Smooth muscle cell (in vitro differentiated cells): ENCODE results near the gene BCAS3. TPM values are rescaled to one million over a fixed set of nuclear protein-coding genes. Genes with fewer than 3 reads are reported as not detected.

Source experiments
- DNase-seq: peaks from one replicate; lab custom pipeline; 2025; ENCODE audit not compliant: unreplicated experiment; lab: John Stamatoyannopoulos, UW
- H2AFZ ChIP-seq: fragments of 200-600 bp; sonication (generic); 2 replicates; pipeline ENCODE4 v1.6.0; 2016; ENCODE audit warnings: antibody characterized with exemption, low read depth, mild to moderate bottlenecking
- H3F3A ChIP-seq: fragments of 200-600 bp; sonication (generic); 2 replicates; pipeline ENCODE4 v1.6.0; 2017; ENCODE audit warnings: antibody characterized with exemption, low read depth
- H3K27ac ChIP-seq: fragments of 200-600 bp; sonication (generic); 2 replicates; pipeline ENCODE4 v1.5.1; 2016; ENCODE audit warnings: low read depth, mild to moderate bottlenecking
- H3K27me3 ChIP-seq: fragments of 200-600 bp; sonication (generic); 2 replicates; pipeline ENCODE4 v1.6.1; 2016; ENCODE audit warnings: low read depth, mild to moderate bottlenecking
- H3K36me3 ChIP-seq: fragments of 200-600 bp; sonication (generic); 2 replicates; pipeline ENCODE4 v1.5.1; 2016; ENCODE audit warnings: low read depth
- H3K4me1 ChIP-seq: fragments of 200-600 bp; sonication (generic); 2 replicates; pipeline ENCODE4 v1.5.1; 2016; ENCODE audit warnings: low read depth
- H3K4me2 ChIP-seq: fragments of 200-600 bp; sonication (generic); 2 replicates; pipeline ENCODE4 v1.6.0; 2016; ENCODE audit warnings: mild to moderate bottlenecking
- H3K4me3 ChIP-seq: fragments of 200-600 bp; sonication (generic); 2 replicates; pipeline ENCODE4 v1.5.1; 2016; ENCODE audit warnings: mild to moderate bottlenecking
- H3K79me2 ChIP-seq: fragments of 200-600 bp; sonication (generic); 2 replicates; pipeline ENCODE4 v1.6.0; 2016; ENCODE audit warnings: low read depth, mild to moderate bottlenecking
- H3K9ac ChIP-seq: fragments of 200-600 bp; sonication (generic); 2 replicates; pipeline ENCODE4 v1.6.0; 2016; ENCODE audit warnings: low read depth
- H3K9me3 ChIP-seq: fragments of 200-600 bp; sonication (generic); replicated peaks from 2 replicates; pipeline ENCODE4 v1.5.1; 2016; ENCODE audit warnings: low read depth
- H4K20me1 ChIP-seq: fragments of 200-600 bp; sonication (generic); 2 replicates; pipeline ENCODE4 v1.6.0; 2016; ENCODE audit warnings: low read depth
- WGBS: methylation state at CpG from one replicate; pipeline ENCODE4 v1.1.7; 2016; ENCODE audit warnings: low lambda C conversion rate; 5-methylcytosine and 5-hydroxymethylcytosine counted together
- polyA plus RNA-seq: library from polyadenylated mRNA; unstranded; fragments of >200 nt; fragmentation: Nextera tagmentation; extraction: Ambion mirVana; gene quantifications from 2 replicates; pipeline ENCODE4 v1.2.1, GENCODE V29; 2016
- total RNA-seq: library from RNA; depleted of rRNA; stranded (reverse); fragments of >200 nt; gene quantifications from 2 replicates; pipeline ENCODE4 v1.2.3, GENCODE V29; 2014
- TF ChIP-seq, protein P1 (sequence below): fragments of 200-600 bp; sonication (generic); IDR thresholded peaks from 2 replicates; pipeline ENCODE4 v1.5.1; 2017; ENCODE audit warnings: borderline replicate concordance, mild to moderate bottlenecking, antibody characterized with exemption; ENCODE audit not compliant: insufficient read depth, poor library complexity, severe bottlenecking

Gene BCAS3
- total and polyA plus RNA-seq, 2 experiments from 2014 or later = 17.2 to 54.5 TPM

- Histone ChIP-seq H3K79me2 (no peaks in the 10 kb centered on the region), H3K9me3 (no peaks in the 10 kb centered on the region), H2AFZ (no peak overlapping the region), H3K4me3 (no peak overlapping the region), H3K27ac (peak overlapping the region; percentile 72), H3K4me2 (peak overlapping the region; percentile 16), H3K4me1 (peaks cover 12% of the 10 kb centered on the region), H3K36me3 (no peaks in the 10 kb centered on the region), H3K27me3 (no peaks in the 10 kb centered on the region), H3K9ac (no peak overlapping the region), H3F3A (peaks cover 21% of the 10 kb centered on the region), H4K20me1 (no peaks in the 10 kb centered on the region)
- DNase-seq = no peak
- TF ChIP-seq, protein P1, sequence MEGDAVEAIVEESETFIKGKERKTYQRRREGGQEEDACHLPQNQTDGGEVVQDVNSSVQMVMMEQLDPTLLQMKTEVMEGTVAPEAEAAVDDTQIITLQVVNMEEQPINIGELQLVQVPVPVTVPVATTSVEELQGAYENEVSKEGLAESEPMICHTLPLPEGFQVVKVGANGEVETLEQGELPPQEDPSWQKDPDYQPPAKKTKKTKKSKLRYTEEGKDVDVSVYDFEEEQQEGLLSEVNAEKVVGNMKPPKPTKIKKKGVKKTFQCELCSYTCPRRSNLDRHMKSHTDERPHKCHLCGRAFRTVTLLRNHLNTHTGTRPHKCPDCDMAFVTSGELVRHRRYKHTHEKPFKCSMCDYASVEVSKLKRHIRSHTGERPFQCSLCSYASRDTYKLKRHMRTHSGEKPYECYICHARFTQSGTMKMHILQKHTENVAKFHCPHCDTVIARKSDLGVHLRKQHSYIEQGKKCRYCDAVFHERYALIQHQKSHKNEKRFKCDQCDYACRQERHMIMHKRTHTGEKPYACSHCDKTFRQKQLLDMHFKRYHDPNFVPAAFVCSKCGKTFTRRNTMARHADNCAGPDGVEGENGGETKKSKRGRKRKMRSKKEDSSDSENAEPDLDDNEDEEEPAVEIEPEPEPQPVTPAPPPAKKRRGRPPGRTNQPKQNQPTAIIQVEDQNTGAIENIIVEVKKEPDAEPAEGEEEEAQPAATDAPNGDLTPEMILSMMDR = no peak
Observed at GRCh38 chr17:61280338-61280737, 602.7 kb downstream of the BCAS3 start.

- Histone ChIP-seq H3K4me2 (peak overlapping the region; percentile 4), H3F3A (peaks cover 25% of the 10 kb centered on the region), H3K4me3 (no peak overlapping the region), H2AFZ (no peak overlapping the region), H3K79me2 (no peaks in the 10 kb centered on the region), H3K27ac (peak overlapping the region; percentile 72), H3K27me3 (no peaks in the 10 kb centered on the region), H3K4me1 (peaks cover 17% of the 10 kb centered on the region), H3K9me3 (no peaks in the 10 kb centered on the region), H4K20me1 (no peaks in the 10 kb centered on the region), H3K9ac (no peak overlapping the region), H3K36me3 (no peaks in the 10 kb centered on the region)
- no peak for DNase-seq
- TF ChIP-seq, protein P1 = no peak
- WGBS = 83% methylated on average over 3 of the region's 3 CpGs
Observed at GRCh38 chr17:61280851-61281250, 603.2 kb downstream of the BCAS3 start.

DNA sequence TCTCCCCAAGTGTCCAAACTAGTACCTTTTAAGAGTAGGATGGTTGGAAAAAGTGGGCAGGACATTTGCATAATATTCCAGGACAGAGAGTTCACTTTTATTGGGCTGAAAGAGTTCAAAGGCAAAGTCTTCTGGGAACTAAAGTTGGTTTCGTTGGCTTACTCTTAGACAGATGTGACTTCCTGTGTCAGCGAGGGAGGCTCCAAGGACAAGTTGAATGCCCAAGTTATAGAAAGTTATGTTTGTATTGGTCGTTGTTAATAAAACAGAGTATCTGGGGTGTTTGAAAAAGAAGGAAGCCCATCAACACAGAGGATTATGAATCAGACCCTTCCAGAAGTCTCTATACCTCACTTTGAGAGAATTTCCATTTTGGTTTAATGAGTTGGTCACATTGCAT, 604.7 kb downstream of the BCAS3 start:
- no peak overlapping the region for H3K4me3 ChIP-seq
- H3K36me3 ChIP-seq = no peaks in the 10 kb centered on the region
- no peaks in the 10 kb centered on the region for H3K9me3 ChIP-seq
- DNase-seq = no peak
- no peak overlapping the region for H3K4me2 ChIP-seq
- no peaks in the 10 kb centered on the region for H3K27me3 ChIP-seq
- H2AFZ ChIP-seq = no peak overlapping the region
- no peaks in the 10 kb centered on the region for H3K79me2 ChIP-seq
- 72% methylated on average over 3 of the region's 3 CpGs for WGBS
- H3F3A ChIP-seq = peaks cover 37% of the 10 kb centered on the region
- TF ChIP-seq, protein P1 = no peak
- H3K4me1 ChIP-seq = peaks cover 25% of the 10 kb centered on the region
- peak overlapping the region; percentile 45 for H3K27ac ChIP-seq
- H3K9ac ChIP-seq = no peak overlapping the region
- H4K20me1 ChIP-seq = no peaks in the 10 kb centered on the region

DNA sequence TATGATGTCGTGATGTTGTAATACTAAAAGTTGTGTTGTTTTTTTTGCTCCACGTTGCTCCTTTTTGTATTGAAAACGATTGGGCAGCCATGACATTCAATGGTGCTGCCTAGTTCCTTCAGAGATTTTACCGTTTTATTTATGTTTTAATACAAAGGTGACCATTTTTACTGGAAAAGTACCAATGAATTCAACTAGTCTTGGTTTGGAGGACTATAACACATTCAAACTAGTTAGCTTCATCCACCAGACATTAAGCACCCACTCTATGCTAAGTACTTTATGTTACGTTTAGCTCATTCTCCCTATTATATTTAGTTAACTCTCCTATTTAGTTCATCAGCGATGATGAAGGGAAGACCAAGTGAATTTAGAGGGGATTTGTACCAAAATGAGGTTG, 605.4 kb downstream of the BCAS3 start:
- 97% methylated on average over 6 of the region's 6 CpGs for WGBS

More for the DNA sequence above, 605.4 kb downstream of the BCAS3 start:
- H3F3A ChIP-seq = peaks cover 44% of the 10 kb centered on the region
- H4K20me1 ChIP-seq = no peaks in the 10 kb centered on the region
- H3K4me3 ChIP-seq = no peak overlapping the region
- H3K4me2 ChIP-seq = no peak overlapping the region
- DNase-seq = no peak
- H3K36me3 ChIP-seq = no peaks in the 10 kb centered on the region
- no peaks in the 10 kb centered on the region for H3K27me3 ChIP-seq
- H3K4me1 ChIP-seq = peaks cover 25% of the 10 kb centered on the region
- no peak overlapping the region for H3K9ac ChIP-seq
- TF ChIP-seq, protein P1 = no peak
- no peaks in the 10 kb centered on the region for H3K79me2 ChIP-seq
- H3K9me3 ChIP-seq = no peaks in the 10 kb centered on the region
- peak overlapping the region; percentile 94 for H3K27ac ChIP-seq
- no peak overlapping the region for H2AFZ ChIP-seq
